DMS 273 (cell line): ENCODE results near the gene PIGQ.
"Not testable (repeated sequence)": the region's sequence is repeated elsewhere in the genome, so short reads cannot be mapped to it uniquely, and the experiment has no call there.

Experiments used
- DNase-seq: peaks from one replicate; lab custom pipeline; 2025; ENCODE audit not compliant: unreplicated experiment; lab: John Stamatoyannopoulos, UW

PIGQ gene

GRCh38 chr16:583815-584591 lies 14.2 kb downstream of the PIGQ start:
- peak; percentile 81 for DNase-seq

GRCh38 chr16:585351-585750 lies 15.6 kb downstream of the PIGQ start:
- DNase-seq = peak; percentile 40

GRCh38 chr16:586047-586644 lies 16.4 kb downstream of the PIGQ start:
- peak; percentile 59 for DNase-seq

- no peak for DNase-seq
These were observed 17.1 kb downstream of the PIGQ start for GRCh38 chr16:586645-587590.

DNA sequence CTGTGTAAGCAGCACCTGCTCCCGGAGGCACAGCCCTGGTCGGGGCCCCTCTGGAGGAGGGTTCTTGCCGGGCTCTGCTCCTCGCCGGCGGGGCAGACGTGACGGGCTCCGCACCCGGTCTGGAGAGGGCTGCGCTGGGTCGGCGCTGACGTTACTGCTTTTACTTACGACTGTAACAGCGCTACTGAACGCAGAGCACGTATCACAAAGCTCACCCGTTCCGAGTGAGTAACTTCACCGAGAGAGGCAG lies 18.8 kb downstream of the PIGQ start:
- peak; percentile 81 for DNase-seq

GRCh38 chr16:588889-589657 lies 19.3 kb downstream of the PIGQ start:
- peak; percentile 98 for DNase-seq

DNA sequence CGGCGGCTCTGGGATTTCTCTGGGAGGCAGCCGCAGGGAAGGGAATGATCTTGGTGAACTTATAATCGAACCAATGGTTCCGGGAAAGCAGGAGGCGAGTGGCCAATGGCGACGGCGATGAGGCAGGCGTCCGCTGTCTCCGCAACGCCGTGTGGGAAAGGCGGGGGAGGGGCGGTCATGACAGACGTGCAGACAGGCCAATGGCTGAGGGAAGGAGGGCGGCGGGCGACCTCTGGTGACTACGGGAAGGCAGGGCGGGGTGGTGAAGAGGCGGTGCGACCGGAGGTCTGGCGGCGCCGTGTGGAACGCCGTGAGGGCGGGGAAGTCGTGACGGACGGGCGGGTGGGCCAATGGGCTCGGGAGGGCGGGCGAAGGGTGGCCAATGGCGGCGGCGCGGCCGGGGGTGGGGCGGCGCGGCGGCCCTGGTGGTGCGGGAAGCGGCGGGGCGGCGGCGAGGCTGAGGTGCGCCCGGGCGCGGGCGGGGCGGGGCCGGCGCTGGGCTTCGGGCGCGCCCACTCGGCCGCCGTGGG lies 20.0 kb downstream of the PIGQ start, which contains the start of gene RAB40C:
Gene RAB40C (plus strand): TSS at position 409 of the 530 bp plus-strand sequence. CDS start 226 bp downstream, outside the sequence.
- peak; percentile 99 for DNase-seq

- DNase-seq = peak; percentile 74
These were observed 20.5 kb downstream of the PIGQ start for GRCh38 chr16:590188-590814.

DNA sequence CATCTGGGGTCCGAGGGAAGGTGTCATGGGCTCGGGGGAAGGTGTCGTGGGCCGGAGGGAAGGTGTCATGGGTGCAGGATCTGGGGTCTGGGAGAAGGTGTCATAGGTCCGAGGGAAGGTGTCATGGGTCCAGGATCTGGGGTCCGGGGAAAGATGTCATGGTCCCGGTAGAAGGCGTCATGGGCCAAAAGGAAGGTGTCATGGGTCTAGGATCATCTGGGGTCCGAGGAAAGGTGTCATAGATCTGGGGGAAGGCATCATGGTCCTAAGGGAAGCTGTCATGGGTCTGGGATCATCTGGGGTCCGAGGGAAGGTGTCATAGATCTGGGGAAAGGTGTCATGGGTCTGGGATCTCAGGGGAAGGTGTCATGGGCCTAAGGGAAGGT lies 21.0 kb downstream of the PIGQ start:
- DNase-seq = no peak

GRCh38 chr16:591231-591630 lies 21.5 kb downstream of the PIGQ start:
- DNase-seq = no peak

GRCh38 chr16:591892-592517 lies 22.2 kb downstream of the PIGQ start:
- no peak for DNase-seq

- DNase-seq = peak; percentile 84
These were observed 22.9 kb downstream of the PIGQ start for GRCh38 chr16:592518-593306.

DNA sequence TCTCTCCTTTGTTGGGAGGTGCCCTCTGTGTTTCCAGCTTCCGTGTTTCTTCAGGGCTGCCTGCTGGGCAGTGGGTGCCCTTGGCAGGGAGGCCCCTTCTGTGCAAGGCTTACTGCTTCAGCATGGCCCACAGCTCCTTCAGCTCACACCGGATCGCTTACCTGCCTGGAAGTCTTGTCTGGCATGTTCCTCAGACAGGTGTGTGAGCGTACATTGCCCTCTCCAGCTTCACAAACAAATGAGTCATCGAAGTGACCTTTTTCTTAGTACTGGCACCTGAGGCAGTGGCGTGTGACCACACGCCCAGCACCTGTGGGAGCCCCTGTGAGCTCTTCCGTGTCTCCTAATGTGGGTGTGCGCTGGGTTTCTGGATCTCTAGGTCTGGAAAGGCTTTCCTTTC lies 23.6 kb downstream of the PIGQ start:
- no peak for DNase-seq

- DNase-seq = no peak
These were observed 24.0 kb downstream of the PIGQ start for GRCh38 chr16:593807-594206.

DNA sequence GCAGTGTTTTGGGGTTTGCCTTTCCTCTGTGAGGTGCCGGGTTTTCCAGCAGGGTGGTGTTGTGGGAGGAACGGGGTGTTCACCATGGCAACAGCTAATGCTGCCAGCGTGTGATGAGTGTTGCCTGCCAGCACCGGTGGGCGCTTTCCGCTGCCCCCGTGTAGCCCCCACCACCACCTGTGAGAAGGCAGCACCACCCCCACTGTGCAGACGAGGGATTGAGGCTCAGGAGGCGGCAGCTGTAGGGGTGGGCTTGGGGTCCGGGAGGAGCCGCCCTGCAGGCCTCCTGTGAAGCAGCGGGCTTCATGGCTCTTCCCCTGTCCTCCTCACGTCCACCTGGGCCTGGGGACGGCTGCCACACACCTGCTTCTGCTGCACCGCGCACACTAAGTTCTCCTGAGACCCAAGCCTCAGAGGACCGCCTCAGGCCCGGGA lies 25.3 kb downstream of the PIGQ start:
- DNase-seq = no peak

- no peak for DNase-seq
These were observed 26.4 kb downstream of the PIGQ start for GRCh38 chr16:595942-596735.

DNA sequence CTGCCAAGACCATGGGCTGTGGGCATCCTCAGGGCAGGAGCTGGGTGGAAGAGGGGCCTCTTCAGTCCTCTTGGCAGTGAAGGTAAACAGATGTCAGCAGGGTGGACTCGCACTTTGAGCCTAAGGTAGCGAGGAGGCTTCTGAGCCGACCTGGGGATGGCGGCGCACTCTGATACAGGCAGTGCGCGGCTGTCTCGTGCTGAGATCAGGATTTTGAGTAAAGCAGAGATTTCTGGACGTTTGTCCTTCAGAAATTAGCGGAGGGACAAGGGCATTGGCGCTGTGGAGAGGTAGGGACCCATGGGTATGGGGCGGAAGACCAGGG lies 26.9 kb downstream of the PIGQ start:
- no peak for DNase-seq

- DNase-seq = not testable (repeated sequence)
These were observed 27.9 kb downstream of the PIGQ start for GRCh38 chr16:597655-598054.
